ENCODE results near the gene TRIM65.

GRCh38 chr17:75849724-75850123 is 47.0 kb downstream of the TRIM65 start:
- TF ChIP-seq EZH2 (IDR thresholded peaks at IDR 0.05; ENCODE audit: borderline replicate concordance, low read length), result no peak
- no peak for TF ChIP-seq CTCF (IDR thresholded peaks at IDR 0.05; ENCODE audit: low read length)

Data from OCI-LY1 (cell line).